GM18517 (cell line): Measurements from ENCODE around the gene DCST2.

Experiments
- ATAC-seq: cut with Tn5 transposase; IDR thresholded peaks from one replicate; pipeline ENCODE4 v1.9.1; 2021; ENCODE audit warnings: mild to moderate bottlenecking, moderate library complexity; ENCODE audit not compliant: unreplicated experiment

The DCST2 gene

GRCh38 chr1:155030243-155030795 is 3.3 kb downstream of the DCST2 start:
- ATAC-seq: no peak

- ATAC-seq: no peak
These were observed 3.9 kb downstream of the DCST2 start for GRCh38 chr1:155029513-155030242.

- no peak for ATAC-seq
These were observed 7.0 kb downstream of the DCST2 start for GRCh38 chr1:155026588-155026987.

- no peak for ATAC-seq
These were observed 7.4 kb downstream of the DCST2 start for GRCh38 chr1:155026154-155026553.

- ATAC-seq: no peak
These were observed 9.3 kb downstream of the DCST2 start for GRCh38 chr1:155024315-155024714.

- ATAC-seq: no peak
These were observed 10.0 kb downstream of the DCST2 start for GRCh38 chr1:155023627-155024026.

- ATAC-seq: no peak
These were observed 10.7 kb downstream of the DCST2 start for GRCh38 chr1:155022927-155023236.

GRCh38 chr1:155022136-155022926 is 11.2 kb downstream of the DCST2 start:
- ATAC-seq: no peak

- no peak for ATAC-seq
These were observed 14.0 kb downstream of the DCST2 start for GRCh38 chr1:155019377-155020245.

- no peak for ATAC-seq
These were observed 14.8 kb downstream of the DCST2 start for GRCh38 chr1:155018617-155019348.

- ATAC-seq: no peak
These were observed 15.7 kb downstream of the DCST2 start for GRCh38 chr1:155017946-155018316.

GRCh38 chr1:155017041-155017945 is 16.3 kb downstream of the DCST2 start:
- peak; percentile 83 for ATAC-seq

GRCh38 chr1:155016231-155016831 is 17.2 kb downstream of the DCST2 start:
- no peak for ATAC-seq

- ATAC-seq: no peak
These were observed 17.9 kb downstream of the DCST2 start for GRCh38 chr1:155015527-155016230.

GRCh38 chr1:155014709-155015508 is 18.7 kb downstream of the DCST2 start:
- no peak for ATAC-seq

- ATAC-seq: no peak
These were observed 19.9 kb downstream of the DCST2 start for GRCh38 chr1:155013632-155014031.

GRCh38 chr1:155012776-155013602 is 20.6 kb downstream of the DCST2 start:
- ATAC-seq: no peak
